HEK293 (cell line): ENCODE measurements around the gene ARMC3.

Experiments used
- CTCF ChIP-seq: fragments of 450-650 bp; formaldehyde crosslinking; IDR thresholded peaks from 2 replicates; pipeline ENCODE4 v1.5.1; 2016; ENCODE audit warnings: missing biosample characterization, missing genetic modification characterization
- KLF8 ChIP-seq: fragments of 450-650 bp; formaldehyde crosslinking; IDR thresholded peaks from 2 replicates; pipeline ENCODE4 v1.5.1; 2016; ENCODE audit warnings: missing biosample characterization, missing genetic modification characterization
- YY1 ChIP-seq: fragments of 450-650 bp; formaldehyde crosslinking; IDR thresholded peaks from 2 replicates; pipeline ENCODE4 v1.5.1; 2018; ENCODE audit warnings: missing biosample characterization, missing genetic modification characterization
- TF ChIP-seq, protein P1 (sequence below): fragments of 450-650 bp; formaldehyde crosslinking; IDR thresholded peaks from 2 replicates; pipeline ENCODE4 v1.5.1; 2016; ENCODE audit warnings: missing biosample characterization, missing genetic modification characterization
- TF ChIP-seq, protein P2 (sequence below): fragments of 450-650 bp; formaldehyde crosslinking; IDR thresholded peaks from 2 replicates; pipeline ENCODE4 v1.5.1; 2016; ENCODE audit warnings: missing biosample characterization, missing genetic modification characterization

- TF ChIP-seq YY1 (tag by site-specific recombination) (no peak), KLF8 (no peak), CTCF (tag by site-specific recombination) (no peak)
- TF ChIP-seq, protein P1, sequence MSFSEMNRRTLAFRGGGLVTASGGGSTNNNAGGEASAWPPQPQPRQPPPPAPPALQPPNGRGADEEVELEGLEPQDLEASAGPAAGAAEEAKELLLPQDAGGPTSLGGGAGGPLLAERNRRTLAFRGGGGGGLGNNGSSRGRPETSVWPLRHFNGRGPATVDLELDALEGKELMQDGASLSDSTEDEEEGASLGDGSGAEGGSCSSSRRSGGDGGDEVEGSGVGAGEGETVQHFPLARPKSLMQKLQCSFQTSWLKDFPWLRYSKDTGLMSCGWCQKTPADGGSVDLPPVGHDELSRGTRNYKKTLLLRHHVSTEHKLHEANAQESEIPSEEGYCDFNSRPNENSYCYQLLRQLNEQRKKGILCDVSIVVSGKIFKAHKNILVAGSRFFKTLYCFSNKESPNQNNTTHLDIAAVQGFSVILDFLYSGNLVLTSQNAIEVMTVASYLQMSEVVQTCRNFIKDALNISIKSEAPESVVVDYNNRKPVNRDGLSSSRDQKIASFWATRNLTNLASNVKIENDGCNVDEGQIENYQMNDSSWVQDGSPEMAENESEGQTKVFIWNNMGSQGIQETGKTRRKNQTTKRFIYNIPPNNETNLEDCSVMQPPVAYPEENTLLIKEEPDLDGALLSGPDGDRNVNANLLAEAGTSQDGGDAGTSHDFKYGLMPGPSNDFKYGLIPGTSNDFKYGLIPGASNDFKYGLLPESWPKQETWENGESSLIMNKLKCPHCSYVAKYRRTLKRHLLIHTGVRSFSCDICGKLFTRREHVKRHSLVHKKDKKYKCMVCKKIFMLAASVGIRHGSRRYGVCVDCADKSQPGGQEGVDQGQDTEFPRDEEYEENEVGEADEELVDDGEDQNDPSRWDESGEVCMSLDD (tag by site-specific recombination), result no peak
- TF ChIP-seq, protein P2, sequence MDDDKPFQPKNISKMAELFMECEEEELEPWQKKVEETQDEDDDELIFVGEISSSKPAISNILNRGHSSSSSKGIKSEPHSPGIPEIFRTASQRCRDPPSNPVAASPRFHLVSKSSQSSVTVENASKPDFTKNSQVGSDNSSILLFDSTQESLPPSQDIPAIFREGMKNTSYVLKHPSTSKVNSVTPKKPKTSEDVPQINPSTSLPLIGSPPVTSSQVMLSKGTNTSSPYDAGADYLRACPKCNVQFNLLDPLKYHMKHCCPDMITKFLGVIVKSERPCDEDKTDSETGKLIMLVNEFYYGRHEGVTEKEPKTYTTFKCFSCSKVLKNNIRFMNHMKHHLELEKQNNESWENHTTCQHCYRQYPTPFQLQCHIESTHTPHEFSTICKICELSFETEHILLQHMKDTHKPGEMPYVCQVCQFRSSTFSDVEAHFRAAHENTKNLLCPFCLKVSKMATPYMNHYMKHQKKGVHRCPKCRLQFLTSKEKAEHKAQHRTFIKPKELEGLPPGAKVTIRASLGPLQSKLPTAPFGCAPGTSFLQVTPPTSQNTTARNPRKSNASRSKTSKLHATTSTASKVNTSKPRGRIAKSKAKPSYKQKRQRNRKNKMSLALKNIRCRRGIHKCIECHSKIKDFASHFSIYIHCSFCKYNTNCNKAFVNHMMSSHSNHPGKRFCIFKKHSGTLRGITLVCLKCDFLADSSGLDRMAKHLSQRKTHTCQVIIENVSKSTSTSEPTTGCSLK, result no peak
Measured at GRCh38 chr10:22894714-22895113, 33.1 kb upstream of the ARMC3 start.
